RWPE2 (cell line): Measurements from ENCODE around the gene CR1.
"Not testable (repeated sequence)": the region's sequence is repeated elsewhere in the genome, so short reads cannot be mapped to it uniquely, and the experiment has no call there.

Experiments
- ATAC-seq: fragments of 200-7000 bp; cut with Tn5 transposase; 3 replicates; pipeline ENCODE4 v1.9.1; 2021; ENCODE audit warnings: low read depth
- DNase-seq: peaks from one replicate; pipeline ENCODE4 v3.0.0-alpha.2; 2020; ENCODE audit warnings: low spot score
- H3K27ac ChIP-seq: fragments of 450-650 bp; 2 replicates; pipeline ENCODE4 v1.5.1; 2017; ENCODE audit warnings: mild to moderate bottlenecking; ENCODE audit not compliant: poor library complexity, severe bottlenecking
- H3K27me3 ChIP-seq: fragments of 250-450 bp; sonication (Bioruptor Pico); 2 replicates; pipeline ENCODE4 v1.5.1; 2021; ENCODE audit warnings: mild to moderate bottlenecking, moderate library complexity; ENCODE audit not compliant: insufficient read depth, poor library complexity, severe bottlenecking
- H3K36me3 ChIP-seq: fragments of 250-450 bp; sonication (Bioruptor Pico); 2 replicates; pipeline ENCODE4 v1.5.1; 2020; ENCODE audit warnings: low read depth, mild to moderate bottlenecking, moderate library complexity
- H3K4me1 ChIP-seq: fragments of 250-450 bp; sonication (Bioruptor Pico); 2 replicates; pipeline ENCODE4 v1.5.1; 2021; ENCODE audit warnings: mild to moderate bottlenecking, moderate library complexity; ENCODE audit not compliant: insufficient read depth, poor library complexity, severe bottlenecking
- H3K4me3 ChIP-seq: fragments of 250-450 bp; sonication (Bioruptor Pico); 2 replicates; pipeline ENCODE4 v1.5.1; 2021; ENCODE audit warnings: mild to moderate bottlenecking, moderate library complexity; ENCODE audit not compliant: severe bottlenecking
- H3K9me3 ChIP-seq: fragments of 250-450 bp; sonication (Bioruptor Pico); 2 replicates; pipeline ENCODE4 v1.5.1; 2021; ENCODE audit warnings: mild to moderate bottlenecking, moderate library complexity; ENCODE audit not compliant: severe bottlenecking
- TF ChIP-seq, protein P1 (sequence below): fragments of 450-650 bp; IDR thresholded peaks from one replicate; pipeline ENCODE4 v1.5.1; 2017; ENCODE audit warnings: mild to moderate bottlenecking, moderate library complexity; ENCODE audit not compliant: poor library complexity, severe bottlenecking

CR1 gene

DNA sequence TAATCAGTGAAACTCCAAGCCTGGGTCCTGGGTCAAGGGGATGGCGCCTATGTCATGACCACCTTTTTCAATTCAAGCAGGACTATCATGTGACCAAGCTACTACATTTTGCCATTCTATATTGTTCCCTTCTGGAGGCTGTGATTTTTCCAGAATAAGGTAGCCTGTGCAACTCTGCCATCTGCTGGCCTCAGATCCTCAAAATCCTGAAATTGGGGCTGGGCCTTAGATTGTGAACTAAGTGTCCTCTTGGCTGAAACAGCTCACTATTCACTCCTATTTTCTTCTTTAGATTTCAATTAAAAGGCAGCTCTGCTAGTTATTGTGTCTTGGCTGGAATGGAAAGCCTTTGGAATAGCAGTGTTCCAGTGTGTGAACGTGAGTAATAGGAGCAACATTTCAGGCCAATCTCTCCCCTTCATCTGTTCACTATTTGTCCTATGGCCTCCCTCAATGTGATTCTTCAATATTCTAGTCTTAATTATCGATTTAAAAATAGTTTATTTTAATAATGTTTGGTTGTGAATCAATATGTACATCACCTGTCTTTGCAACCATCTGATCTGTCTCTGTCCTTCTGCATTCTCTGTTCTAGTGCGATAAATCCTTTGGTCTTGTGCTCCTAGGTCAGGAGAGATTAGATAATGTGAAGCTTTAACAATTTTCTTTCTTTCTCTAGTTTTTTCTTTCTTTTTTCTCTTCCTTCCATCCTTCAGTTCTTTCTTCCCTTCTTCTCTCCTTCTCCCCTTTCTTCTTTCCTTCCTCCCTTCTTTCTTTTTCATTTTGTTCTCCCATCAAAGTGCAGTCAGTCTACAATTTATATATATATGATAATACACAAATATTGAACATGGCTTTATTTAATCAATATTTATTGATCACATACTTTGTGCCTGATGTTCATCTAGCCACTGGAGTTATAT, 69.8 kb downstream of the CR1 start:
- Histone ChIP-seq H3K9me3 (no peaks in the 10 kb centered on the region), H3K4me3 (no peak overlapping the region), H3K4me1 (no peaks in the 10 kb centered on the region), H3K36me3 (no peaks in the 10 kb centered on the region), H3K27me3 (no peaks in the 10 kb centered on the region), H3K27ac (no peak overlapping the region)
- DNase-seq = no peak
- ATAC-seq = peak; percentile 66
- TF ChIP-seq, protein P1, sequence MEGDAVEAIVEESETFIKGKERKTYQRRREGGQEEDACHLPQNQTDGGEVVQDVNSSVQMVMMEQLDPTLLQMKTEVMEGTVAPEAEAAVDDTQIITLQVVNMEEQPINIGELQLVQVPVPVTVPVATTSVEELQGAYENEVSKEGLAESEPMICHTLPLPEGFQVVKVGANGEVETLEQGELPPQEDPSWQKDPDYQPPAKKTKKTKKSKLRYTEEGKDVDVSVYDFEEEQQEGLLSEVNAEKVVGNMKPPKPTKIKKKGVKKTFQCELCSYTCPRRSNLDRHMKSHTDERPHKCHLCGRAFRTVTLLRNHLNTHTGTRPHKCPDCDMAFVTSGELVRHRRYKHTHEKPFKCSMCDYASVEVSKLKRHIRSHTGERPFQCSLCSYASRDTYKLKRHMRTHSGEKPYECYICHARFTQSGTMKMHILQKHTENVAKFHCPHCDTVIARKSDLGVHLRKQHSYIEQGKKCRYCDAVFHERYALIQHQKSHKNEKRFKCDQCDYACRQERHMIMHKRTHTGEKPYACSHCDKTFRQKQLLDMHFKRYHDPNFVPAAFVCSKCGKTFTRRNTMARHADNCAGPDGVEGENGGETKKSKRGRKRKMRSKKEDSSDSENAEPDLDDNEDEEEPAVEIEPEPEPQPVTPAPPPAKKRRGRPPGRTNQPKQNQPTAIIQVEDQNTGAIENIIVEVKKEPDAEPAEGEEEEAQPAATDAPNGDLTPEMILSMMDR = peak; percentile 58

DNA sequence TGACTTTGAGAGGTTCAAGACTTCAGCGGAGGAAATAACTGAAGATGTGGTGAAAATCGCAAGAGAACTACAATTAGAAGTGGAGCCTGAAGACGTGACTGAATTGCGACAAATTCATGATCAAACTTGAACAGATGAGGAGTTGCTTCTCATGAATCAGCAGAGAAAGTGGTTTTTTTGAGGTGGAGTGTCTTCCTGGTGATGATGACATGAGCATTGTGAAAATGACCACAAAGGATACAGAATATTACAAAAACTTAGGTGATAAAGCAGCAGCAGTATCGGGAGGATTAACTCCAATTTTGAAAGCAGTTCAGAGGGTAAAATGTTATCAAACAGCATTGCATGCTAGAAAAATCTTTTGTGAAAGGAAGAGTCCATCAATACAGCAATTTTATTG, 76.0 kb downstream of the CR1 start:
- not testable (repeated sequence) for H3K27ac ChIP-seq, ATAC-seq, H3K4me3 ChIP-seq, H3K27me3 ChIP-seq, DNase-seq, H3K9me3 ChIP-seq, H3K4me1 ChIP-seq, H3K36me3 ChIP-seq

DNA sequence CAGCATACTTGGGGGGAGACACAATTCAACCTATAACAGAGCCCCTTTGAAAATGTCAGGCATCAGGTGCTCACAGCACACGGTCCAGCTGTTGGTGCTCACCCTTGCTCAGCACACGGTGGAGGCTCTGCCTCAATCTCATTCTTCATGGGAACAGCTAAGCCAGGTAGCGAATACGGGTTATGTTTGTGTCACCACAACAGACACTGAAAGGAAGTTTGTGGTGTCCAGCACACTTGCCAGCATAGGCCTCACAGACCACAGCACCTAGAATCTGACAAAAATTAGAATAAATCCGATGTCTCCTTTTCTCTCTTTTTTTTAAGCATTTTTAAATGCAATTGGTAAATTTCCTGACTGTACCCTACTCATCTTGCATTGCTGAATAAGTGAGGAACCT, 77.1 kb downstream of the CR1 start:
- H3K27me3 ChIP-seq, ATAC-seq, H3K4me1 ChIP-seq, H3K4me3 ChIP-seq, H3K27ac ChIP-seq, H3K9me3 ChIP-seq, H3K36me3 ChIP-seq, DNase-seq: not testable (repeated sequence)

DNA sequence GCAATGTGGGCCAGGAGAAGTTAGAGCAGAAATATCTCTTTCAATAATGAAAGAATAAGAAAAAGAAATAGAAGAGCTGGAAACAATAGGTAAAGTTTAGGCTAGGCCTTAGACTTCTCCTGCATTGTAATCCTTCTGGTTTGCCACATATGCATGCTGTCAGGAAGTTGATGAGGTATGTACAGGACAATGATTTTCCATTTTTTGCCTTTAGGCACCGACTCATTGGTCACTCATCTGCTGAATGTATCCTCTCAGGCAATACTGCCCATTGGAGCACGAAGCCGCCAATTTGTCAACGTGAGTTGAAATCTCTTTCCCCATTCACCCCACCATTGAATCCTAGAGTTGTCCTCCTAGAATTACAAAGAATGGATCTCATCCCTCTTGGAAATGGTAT, 79.4 kb downstream of the CR1 start:
- not testable (repeated sequence) for H3K27ac ChIP-seq, H3K4me3 ChIP-seq, H3K4me1 ChIP-seq, H3K9me3 ChIP-seq, H3K27me3 ChIP-seq, DNase-seq, H3K36me3 ChIP-seq
- ATAC-seq = peak; percentile 63; the same call in 2 of the 3 replicates

DNA sequence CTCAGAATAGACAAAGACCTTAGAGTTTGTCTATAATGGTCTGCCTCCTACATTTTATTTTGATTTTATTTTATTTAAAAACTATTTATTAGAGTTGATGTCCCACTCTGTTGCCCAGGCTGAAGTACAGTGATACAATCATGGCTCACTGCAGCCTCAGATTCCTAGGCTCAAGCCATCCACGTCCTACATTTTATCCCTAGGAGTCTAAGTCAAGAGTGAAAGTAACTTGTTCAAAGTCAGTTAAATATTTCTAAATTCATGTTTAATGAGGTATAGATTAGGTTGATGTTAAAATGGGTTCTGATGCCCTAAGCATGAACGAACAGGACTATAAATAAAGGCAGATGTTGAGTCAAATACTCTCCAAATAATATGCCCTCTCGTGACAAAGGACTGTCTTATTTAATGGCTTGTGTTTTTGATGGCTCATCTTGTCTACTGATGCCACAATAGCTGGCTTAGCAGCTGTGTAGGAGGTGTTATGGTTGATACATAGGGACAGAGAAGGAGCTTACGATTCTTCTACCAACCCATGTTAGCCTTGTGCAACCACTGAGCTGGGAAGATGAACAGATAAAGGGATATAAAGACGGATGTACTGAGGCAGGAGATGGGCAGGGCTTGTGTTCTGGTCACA, 83.0 kb downstream of the CR1 start:
- Histone ChIP-seq H3K4me3 (no peak overlapping the region), H3K9me3 (no peaks in the 10 kb centered on the region), H3K36me3 (no peaks in the 10 kb centered on the region), H3K27ac (no peak overlapping the region), H3K27me3 (no peaks in the 10 kb centered on the region), H3K4me1 (no peaks in the 10 kb centered on the region)
- TF ChIP-seq, protein P1 = no peak
- no peak for ATAC-seq
- no peak for DNase-seq

DNA sequence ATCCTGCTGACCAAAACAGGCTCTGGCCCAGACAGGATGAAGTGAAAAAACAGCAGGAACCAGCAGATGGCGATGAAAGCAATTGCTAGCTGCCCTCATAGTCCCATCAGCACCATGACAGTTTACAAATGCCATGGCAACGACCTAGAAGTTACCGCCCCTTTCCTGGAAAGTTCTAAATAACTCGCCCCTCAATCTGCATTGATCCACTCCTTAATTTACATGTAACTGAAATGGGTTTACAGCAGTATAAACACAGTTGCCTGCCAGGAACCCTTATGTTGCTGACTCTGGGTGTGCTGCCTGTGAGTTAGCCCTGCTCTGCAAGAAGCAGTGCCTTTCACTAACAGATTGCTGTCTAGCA, 83.5 kb downstream of the CR1 start:
- H3K36me3 ChIP-seq = no peaks in the 10 kb centered on the region
- ATAC-seq = peak; percentile 85
- H3K4me3 ChIP-seq = no peak overlapping the region
- no peak overlapping the region for H3K27ac ChIP-seq
- H3K4me1 ChIP-seq = no peaks in the 10 kb centered on the region
- no peaks in the 10 kb centered on the region for H3K27me3 ChIP-seq
- TF ChIP-seq, protein P1 = peak; percentile 62
- H3K9me3 ChIP-seq = no peaks in the 10 kb centered on the region
- no peak for DNase-seq
